ENCODE measurements around the gene TINAGL1.

The TINAGL1 gene

GRCh38 chr1:31568895-31569595, 7.3 kb upstream of the TINAGL1 start:
- no peak for DNase-seq (ENCODE audit: low read depth)

GRCh38 chr1:31569596-31570173, 6.6 kb upstream of the TINAGL1 start:
- no peak for DNase-seq (ENCODE audit: low read depth)

- no peak for DNase-seq (ENCODE audit: low read depth)
Measured at GRCh38 chr1:31570228-31570627, 6.1 kb upstream of the TINAGL1 start.

- no peak for DNase-seq (ENCODE audit: low read depth)
Measured at GRCh38 chr1:31570906-31571305, 5.4 kb upstream of the TINAGL1 start.

DNA sequence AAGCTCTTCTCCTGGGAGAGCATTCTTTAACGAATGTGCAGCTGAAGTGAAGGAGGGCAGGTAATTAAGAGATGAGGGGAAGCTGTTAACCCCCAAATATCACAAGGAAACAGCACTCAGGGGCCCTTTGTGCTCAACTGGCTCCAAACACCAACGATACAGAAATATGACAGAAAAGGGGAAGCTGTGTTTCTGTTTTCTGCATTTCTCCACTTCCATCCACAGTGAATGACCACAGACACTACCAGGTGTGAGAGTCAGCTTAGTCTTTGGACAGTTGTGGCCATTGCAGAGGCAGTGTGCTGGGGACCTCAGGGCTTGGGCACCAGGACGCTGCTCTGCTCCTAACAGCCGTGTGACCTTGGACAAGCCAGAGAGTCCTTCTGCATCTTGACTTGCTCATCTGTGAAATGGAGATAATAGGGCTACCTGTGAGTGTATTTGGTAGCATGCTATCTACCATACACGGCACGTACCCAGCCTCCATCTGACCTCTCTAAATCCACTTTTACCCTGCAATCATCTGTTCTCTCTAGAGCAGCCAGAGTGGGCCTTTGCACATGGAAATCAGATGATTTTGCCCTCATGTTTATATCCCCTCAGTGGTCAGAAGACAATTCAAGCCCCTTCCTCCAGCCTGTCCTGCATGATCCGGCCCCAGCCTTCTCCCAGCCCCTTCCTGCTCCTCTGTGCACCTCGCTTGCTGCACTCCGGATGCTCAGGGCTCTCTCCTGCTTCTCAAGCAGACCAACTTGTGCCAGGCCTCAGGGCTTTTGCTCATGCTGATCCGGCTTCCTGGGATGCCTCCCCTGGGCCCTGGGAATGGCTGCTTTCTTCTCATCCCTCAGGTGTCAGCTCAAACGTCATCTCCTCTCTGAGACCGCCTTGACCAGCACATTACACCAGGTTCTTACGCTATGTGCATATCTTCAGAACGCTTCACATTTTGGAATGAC, 4.7 kb upstream of the TINAGL1 start:
- DNase-seq (ENCODE audit: low read depth) = no peak

DNA sequence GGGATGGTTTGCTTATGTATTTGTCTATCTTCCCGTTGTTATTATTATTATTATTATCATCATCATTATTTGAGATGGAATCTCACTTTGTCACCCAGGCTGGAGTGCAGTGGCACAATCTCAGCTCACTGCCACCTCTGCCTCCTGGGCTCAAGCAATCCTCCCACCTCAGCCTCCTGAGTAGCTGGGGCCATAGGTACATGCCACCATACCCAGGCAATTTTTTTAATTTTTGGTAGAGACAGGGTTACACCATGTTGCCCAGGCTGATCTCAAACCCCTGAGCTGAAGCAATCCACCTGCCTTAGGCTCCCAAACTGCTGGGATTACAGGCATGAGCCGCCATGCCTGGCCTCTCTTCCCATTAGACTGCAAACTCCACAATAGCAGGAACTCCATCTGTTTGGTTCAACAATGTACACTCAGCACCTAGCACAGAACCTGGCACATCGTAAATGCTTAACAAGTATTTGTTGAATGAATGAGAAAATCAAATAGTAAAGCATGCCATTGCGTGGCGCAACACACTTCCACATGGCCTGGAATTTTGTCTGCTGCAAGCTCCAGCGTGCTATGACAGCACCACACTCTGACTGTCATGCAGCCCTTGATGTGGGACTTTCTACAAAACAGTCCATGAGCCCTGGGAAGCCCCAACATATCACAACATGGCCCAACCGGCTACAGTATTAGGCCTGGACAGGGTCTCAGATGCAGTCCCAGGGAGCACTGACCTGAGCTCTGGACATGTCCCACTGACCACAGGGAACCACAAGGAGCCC, 3.8 kb upstream of the TINAGL1 start:
- DNase-seq (ENCODE audit: low read depth) = no peak

GRCh38 chr1:31573261-31573660, 3.1 kb upstream of the TINAGL1 start:
- no peak for DNase-seq (ENCODE audit: low read depth)

GRCh38 chr1:31574749-31575368, 1.5 kb upstream of the TINAGL1 start:
- DNase-seq (ENCODE audit: low read depth) = no peak

DNA sequence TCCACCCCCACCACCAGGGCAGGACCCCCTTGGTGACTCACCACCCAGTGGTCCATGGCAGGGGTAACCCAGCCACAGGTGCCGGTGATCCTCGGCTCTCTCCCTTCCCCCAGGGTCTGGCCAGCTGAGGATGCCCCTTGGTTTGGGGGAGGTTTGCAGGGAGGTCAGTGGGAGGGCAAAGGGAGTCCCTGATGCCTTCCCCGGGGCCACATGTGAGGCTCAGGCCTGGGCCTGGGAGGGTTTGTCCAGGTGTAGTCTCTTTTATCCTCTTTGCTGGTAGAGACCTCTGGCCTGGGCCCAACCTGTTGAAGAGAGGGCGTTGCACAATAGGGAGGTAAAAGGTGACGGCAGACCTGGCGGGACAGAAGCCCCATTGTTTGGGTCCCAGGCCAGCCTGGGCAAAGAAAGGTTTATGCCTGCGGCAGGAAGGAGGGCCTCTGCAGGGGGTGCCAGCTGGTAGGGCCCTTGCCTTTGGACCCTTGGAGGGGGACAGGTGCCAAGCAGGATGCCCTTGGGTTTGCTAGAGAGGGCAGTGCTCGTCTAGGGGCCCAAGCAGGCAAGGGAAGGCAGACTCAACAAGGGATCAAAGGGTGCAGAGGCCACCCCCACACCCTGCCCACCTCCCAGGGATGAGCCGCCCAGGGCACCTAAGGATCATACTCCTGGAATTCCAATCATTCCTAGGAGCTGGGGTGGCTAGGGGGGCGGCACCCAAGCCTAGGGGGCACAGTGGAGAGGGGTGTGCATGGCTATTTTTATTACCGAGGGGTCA, 760 bp upstream of the TINAGL1 start:
- DNase-seq (ENCODE audit: low read depth) = no peak

DNA sequence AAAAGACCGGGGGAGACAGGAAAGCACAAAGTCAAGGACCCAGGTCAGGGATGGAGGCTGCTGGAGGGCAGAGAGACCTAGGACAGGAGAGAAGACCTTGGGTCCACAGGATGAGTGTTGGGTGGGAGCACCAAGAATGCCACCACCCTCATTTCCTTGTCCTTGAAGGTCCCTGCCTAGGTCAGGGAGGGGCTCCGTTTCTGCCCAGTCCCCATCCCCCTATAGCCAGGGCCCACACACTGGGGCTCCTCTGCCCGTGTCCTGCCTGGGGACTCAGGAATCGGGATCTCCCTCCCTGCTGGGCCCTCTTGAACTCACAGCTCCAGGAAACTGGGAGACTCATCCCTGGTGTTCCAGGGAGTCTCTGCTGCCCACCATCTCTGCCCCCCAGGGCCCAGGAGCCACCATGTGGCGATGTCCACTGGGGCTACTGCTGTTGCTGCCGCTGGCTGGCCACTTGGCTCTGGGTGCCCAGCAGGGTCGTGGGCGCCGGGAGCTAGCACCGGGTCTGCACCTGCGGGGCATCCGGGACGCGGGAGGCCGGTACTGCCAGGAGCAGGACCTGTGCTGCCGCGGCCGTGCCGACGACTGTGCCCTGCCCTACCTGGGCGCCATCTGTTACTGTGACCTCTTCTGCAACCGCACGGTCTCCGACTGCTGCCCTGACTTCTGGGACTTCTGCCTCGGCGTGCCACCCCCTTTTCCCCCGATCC, 584 bp downstream of the TINAGL1 start:
- DNase-seq (ENCODE audit: low read depth) = no peak

DNA sequence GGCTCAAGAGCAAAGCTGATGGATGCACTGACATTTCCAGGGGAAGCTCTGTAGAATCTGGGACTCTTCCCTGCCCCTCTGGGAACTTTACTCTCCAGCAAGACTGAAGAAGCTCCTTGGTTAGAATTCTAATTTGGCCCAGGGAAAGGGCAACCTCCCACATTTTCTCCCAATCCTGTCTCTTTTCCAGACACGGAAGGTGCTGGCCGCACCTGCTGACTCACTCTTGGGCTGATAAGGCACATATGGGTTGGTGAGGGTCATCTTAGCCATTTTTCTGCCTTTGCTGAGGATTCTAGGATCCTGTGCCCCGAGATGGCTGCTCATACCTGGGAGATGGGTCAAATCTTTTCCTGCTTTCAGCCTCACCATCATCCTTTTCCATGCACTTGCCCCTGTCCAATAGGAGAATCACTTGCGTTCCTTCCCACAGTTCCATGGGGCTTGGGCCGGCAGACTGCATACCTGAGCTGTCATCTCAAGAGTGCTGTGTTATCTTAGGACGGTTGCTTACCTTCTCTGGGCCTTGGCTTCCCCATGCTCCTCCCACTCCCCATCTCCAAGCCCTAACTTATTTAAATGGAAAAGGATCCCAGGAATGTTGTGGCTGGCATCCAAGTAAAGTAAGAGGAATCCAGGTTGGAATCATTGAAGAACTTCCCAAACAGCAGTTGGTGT, 1.3 kb downstream of the TINAGL1 start:
- no peak for DNase-seq (ENCODE audit: low read depth)

DNA sequence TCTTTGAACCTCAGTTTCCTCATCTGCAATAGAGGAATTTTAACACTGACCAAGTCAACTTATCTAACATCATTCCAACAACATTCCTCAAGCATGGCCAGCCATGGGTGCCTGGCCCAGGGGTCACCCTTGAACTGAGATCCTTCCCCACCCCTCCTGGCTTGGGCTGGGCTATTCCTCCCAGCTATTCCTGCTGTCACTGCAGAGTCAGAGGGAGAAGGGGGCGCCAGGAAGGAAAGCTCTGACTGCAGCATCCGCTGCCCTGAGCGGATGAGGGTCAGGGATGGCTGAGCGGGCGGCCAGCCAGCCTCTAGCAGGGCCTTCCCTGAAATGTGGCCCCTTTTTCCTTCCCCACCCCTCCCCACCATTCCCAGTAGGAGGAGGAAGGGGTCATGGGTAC, 3.1 kb downstream of the TINAGL1 start:
- DNase-seq (ENCODE audit: low read depth) = no peak

GRCh38 chr1:31580513-31580870, 4.2 kb downstream of the TINAGL1 start:
- DNase-seq (ENCODE audit: low read depth) = no peak

- DNase-seq (ENCODE audit: low read depth) = no peak
Measured at GRCh38 chr1:31580891-31581603, 4.7 kb downstream of the TINAGL1 start.

- DNase-seq (ENCODE audit: low read depth) = no peak
Measured at GRCh38 chr1:31581821-31582810, 5.8 kb downstream of the TINAGL1 start.

DNA sequence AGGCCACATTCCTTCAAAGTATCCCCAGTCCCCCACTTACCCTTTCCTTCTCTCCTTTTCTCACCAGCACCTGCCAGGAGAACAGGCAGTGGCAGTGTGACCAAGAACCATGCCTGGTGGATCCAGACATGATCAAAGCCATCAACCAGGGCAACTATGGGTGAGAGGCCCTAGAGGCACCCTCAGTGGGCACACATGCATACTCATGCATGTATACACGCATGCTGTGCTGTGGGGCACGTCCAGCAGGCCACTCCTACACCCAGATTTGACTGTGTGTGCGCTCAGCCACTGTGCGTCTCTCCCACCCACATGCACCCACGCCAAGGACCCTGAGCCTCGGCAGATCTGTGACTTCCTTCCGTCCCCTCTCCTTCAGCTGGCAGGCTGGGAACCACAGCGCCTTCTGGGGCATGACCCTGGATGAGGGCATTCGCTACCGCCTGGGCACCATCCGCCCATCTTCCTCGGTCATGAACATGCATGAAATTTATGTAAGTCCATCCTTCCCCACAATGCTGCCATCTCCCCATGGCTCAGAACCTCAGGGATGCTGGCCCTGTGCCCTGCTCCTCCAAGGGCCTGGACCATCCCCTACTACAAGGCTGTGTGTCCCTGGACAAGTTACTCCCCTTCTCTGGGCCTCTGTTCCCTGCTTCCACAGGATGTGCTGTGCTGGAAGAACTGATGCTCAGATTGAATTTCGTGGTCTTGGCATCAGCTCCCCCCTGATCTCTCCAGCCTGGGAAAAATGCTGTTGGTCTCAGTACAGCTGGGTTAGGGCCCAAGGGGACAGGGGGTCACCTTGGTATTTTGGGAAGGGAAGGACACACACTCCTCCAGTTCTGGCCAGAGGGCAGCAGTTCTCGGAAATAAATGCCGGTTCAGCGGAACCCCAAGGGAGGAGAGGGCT, 7.0 kb downstream of the TINAGL1 start:
- no peak for DNase-seq (ENCODE audit: low read depth)

Measured in GM04504 (cell line).